GM06990 (cell line): ENCODE data around the gene GKN1.

Experiments used
- DNase-seq: peaks from one replicate; pipeline ENCODE4 v3.0.0-alpha.2; 2011; ENCODE audit not compliant: insufficient read length; ENCODE audit errors: extremely low read depth
- H3K27me3 ChIP-seq: replicated peaks from 2 replicates; pipeline ENCODE4 v1.6.0; 2011; ENCODE audit warnings: low read length; ENCODE audit not compliant: control insufficient read depth, insufficient read depth
- H3K36me3 ChIP-seq: 2 replicates; pipeline ENCODE4 v1.5.1; 2011; ENCODE audit warnings: low read length; ENCODE audit not compliant: control insufficient read depth, insufficient read depth
- H3K4me3 ChIP-seq: replicated peaks from 2 replicates; pipeline ENCODE4 v1.5.1; 2011; ENCODE audit warnings: low read depth, mild to moderate bottlenecking, control low read depth, low read length
- TF ChIP-seq, protein P1 (sequence below): IDR thresholded peaks from 2 replicates; pipeline ENCODE4 v1.5.1; 2011; ENCODE audit warnings: low read length, control low read depth, mild to moderate bottlenecking, inconsistent platforms; ENCODE audit not compliant: insufficient read depth, poor library complexity, severe bottlenecking

GKN1 gene

DNA sequence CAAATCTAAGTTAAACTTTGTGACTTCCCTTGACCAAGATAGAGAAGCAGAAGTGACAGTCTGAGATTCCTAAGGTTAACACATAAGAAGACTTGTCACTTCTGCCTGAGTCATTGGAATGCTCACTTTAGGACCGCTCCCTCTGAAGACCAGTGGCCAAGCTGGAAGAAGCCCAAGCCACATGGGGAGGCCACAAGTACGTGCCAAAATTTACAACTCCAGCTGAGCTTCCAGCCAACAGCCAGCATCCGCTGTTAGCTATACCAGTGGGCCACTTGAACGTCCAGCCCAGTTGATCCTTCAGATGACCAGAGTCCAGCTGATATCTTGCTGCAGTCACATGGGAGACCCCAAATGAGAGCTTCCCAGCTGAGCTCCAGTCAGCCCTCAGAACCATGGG is 20.4 kb downstream of the GKN1 start:
- Histone ChIP-seq H3K4me3 (no peak overlapping the region), H3K27me3 (no peaks in the 10 kb centered on the region), H3K36me3 (no peaks in the 10 kb centered on the region)
- TF ChIP-seq, protein P1, sequence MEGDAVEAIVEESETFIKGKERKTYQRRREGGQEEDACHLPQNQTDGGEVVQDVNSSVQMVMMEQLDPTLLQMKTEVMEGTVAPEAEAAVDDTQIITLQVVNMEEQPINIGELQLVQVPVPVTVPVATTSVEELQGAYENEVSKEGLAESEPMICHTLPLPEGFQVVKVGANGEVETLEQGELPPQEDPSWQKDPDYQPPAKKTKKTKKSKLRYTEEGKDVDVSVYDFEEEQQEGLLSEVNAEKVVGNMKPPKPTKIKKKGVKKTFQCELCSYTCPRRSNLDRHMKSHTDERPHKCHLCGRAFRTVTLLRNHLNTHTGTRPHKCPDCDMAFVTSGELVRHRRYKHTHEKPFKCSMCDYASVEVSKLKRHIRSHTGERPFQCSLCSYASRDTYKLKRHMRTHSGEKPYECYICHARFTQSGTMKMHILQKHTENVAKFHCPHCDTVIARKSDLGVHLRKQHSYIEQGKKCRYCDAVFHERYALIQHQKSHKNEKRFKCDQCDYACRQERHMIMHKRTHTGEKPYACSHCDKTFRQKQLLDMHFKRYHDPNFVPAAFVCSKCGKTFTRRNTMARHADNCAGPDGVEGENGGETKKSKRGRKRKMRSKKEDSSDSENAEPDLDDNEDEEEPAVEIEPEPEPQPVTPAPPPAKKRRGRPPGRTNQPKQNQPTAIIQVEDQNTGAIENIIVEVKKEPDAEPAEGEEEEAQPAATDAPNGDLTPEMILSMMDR: no peak
- no peak for DNase-seq

- Histone ChIP-seq H3K27me3 (no peaks in the 10 kb centered on the region), H3K36me3 (no peaks in the 10 kb centered on the region), H3K4me3 (no peak overlapping the region)
- DNase-seq: no peak
- TF ChIP-seq, protein P1: no peak
Observed at GRCh38 chr2:68995916-68996315, 21.5 kb downstream of the GKN1 start.

- no peaks in the 10 kb centered on the region for H3K36me3 ChIP-seq
- no peaks in the 10 kb centered on the region for H3K27me3 ChIP-seq
- TF ChIP-seq, protein P1: no peak
- no peak overlapping the region for H3K4me3 ChIP-seq
- no peak for DNase-seq
Observed at GRCh38 chr2:68997401-68997800, 23.0 kb downstream of the GKN1 start.

- Histone ChIP-seq H3K36me3 (no peaks in the 10 kb centered on the region), H3K27me3 (no peaks in the 10 kb centered on the region; the same call in 1 of the 2 replicates), H3K4me3 (no peak overlapping the region)
- DNase-seq: no peak
- TF ChIP-seq, protein P1: no peak
Observed at GRCh38 chr2:69001879-69002278, 27.4 kb downstream of the GKN1 start.

GRCh38 chr2:69003731-69004130 is 29.3 kb downstream of the GKN1 start:
- TF ChIP-seq, protein P1: no peak
- DNase-seq: no peak
- H3K4me3 ChIP-seq: no peak overlapping the region
- no peaks in the 10 kb centered on the region for H3K36me3 ChIP-seq
- no peaks in the 10 kb centered on the region; the same call in 1 of the 2 replicates for H3K27me3 ChIP-seq

DNA sequence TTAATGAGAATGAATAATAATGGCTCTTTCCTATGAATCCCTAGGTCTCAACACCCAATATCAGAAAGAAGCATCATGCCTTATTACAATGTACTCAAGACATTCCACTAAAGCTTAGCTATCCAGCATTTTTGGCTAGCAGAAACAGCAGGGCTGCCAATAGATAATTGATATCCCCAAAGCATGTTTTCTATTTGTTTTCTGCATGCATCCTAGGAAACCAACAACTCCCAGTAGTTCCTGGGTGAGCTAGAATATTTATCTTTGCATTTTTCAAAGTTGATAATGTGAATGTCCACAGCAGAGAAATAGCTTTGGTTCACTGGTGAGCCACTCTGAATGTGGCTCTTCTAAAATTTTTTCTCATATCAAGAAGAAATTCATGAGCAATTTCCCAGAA is 32.7 kb downstream of the GKN1 start:
- Histone ChIP-seq H3K4me3 (no peak overlapping the region), H3K27me3 (peaks cover 1% of the 10 kb centered on the region), H3K36me3 (no peaks in the 10 kb centered on the region)
- DNase-seq: no peak
- TF ChIP-seq, protein P1: no peak
